Pons (tissue), 1 donor: ENCODE results near the gene DNAJC11.

Source experiments
- DNase-seq: peaks from one replicate; pipeline ENCODE4 v3.0.0-alpha.2; 2016; ENCODE audit warnings: low spot score

DNAJC11 gene

DNA sequence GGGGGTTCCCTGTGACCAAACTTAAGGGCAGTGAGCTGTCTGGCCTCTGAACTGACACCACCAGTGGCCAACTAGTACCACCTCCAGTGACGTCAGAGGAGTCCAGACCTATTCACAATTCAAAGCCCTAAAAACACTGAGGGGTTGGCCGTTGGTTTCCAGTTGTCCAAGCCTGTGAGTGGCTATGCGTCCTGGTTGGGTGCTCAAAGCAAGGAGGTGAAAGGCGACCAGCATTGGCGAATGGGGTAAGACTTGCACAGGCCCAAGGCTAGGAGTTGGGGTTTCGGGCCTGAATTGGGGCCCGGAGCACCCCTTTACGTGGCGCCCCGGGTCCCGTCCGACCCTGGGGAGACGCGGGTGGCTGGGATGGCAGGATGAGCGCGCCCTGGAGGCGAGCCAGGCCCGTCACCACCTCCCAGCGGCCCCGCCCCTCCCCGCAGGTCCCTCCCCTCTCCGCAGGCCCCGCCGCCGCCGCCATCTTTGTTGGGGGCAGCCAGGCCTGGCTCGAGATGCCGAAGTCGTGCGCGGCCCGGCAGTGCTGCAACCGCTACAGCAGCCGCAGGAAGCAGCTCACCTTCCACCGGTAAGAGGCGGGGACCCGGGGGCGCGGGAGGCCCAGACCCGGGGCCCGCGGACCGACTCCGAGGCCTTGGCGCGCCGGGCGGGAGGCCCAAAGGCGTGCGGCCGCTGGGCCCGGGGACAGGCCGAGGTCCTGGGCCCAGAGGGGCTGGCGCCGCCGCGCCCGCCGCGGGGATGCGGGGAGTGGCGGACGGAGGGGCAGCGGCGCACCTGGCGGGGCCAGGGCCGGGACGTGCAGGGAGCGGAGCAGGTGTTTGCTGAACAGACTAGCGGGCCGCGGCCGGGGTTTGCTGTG lies 76.7 kb downstream of the DNAJC11 start, which contains the start of gene THAP3:
Gene THAP3 (plus strand): TSS at position 159 of the 874 bp plus-strand sequence. CDS start 351 bp downstream, at position 510.
- peak; percentile 68 for DNase-seq

- DNase-seq = no peak
Observed at GRCh38 chr1:6623269-6623965, 78.2 kb downstream of the DNAJC11 start.

GRCh38 chr1:6622396-6623152 lies 79.0 kb downstream of the DNAJC11 start:
- DNase-seq = no peak

DNA sequence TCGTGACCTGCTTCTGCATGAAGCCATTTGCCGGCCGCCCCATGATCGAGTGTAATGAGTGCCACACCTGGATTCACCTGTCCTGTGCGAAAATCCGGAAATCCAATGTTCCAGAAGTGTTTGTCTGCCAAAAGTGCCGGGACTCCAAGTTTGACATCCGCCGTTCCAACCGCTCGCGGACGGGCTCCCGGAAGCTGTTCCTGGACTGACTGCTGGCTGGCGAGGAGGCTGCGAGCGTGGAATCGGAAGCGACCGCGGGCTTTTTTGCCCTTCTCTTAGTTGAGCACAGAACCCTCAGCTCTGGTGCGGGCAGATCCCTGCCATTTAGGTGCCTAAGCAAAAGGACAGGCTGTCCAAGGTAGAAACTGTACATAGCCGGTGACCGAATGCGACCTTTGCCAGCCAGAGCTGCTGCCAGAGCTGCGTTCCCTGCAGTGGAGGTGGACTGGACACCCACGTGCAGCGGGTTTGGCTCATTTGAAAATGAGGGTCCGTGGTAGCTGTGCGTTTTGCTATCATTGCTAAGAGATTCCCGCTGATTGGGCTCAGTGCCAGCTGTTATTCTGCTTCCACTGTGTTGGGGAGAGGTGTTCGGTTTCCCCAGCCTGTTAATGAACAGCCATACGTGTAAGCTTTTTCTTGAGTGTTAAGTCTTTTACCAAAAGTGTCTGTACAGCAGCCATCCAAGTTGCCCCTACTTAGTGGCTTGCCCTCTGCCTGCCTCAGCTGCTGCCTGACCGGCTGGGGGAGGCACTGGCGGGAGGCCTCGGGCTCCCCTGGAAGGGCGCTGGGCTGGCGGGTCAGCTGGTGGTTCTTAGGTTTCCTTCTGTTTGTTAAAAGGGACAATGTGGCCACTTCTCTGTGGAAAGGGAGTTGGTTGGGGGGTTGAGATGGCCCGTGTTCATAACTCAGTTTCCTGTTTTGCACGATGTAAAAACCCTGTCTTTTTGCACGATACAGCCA lies 79.9 kb downstream of the DNAJC11 start:
- no peak for DNase-seq

- no peak for DNase-seq
Observed at GRCh38 chr1:6619045-6619444, 82.6 kb downstream of the DNAJC11 start.

DNA sequence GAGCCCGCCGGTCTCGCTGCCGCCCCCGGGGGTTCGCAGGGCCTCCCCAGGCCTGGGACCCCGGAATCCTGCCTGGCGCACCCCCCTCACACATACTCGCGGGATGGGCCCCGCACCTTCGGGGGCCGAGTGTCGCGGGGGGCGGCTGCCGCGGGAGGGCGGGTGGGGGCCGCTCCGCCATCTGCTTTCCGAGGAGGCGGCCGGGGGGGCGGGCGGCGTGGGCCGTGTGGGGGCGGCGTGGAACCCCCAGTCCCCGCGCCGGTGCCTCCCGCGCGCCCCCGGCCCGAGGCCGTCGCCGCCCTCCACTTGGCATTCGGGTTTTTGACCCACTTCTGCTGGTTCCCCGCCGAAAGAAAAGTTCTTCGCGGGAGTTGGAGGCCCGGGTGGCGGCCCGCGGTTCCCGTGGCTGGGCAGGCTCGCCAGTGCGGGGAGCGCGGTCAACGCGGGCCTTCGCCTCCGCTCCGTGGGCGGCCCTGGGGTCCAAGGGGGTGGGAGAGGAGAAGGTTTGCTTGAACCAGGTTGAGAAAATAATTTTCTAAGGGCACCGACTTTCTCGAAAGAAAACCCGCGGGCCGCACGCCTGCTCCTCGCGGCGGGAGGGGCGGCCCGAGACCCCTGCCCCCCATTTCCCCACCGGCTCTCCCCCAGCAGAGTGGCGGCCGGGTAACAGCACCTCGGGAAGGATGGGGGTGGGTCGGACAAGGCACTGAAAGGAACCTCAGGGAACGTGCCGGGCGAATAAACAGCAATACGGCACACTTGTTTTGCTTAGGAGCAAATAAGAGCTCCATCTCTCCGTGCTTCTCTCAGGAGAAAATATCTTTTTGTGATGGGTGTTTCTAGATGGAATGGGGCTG lies 86.5 kb downstream of the DNAJC11 start:
- DNase-seq = no peak

GRCh38 chr1:6614019-6614928 lies 87.3 kb downstream of the DNAJC11 start:
- no peak for DNase-seq

GRCh38 chr1:6613361-6614018 lies 88.1 kb downstream of the DNAJC11 start, which contains the start of gene PHF13:
Gene PHF13 (plus strand): TSS chr1:6613731. CDS start chr1:6614067, 336 bp downstream.
- peak; percentile 98 for DNase-seq

DNA sequence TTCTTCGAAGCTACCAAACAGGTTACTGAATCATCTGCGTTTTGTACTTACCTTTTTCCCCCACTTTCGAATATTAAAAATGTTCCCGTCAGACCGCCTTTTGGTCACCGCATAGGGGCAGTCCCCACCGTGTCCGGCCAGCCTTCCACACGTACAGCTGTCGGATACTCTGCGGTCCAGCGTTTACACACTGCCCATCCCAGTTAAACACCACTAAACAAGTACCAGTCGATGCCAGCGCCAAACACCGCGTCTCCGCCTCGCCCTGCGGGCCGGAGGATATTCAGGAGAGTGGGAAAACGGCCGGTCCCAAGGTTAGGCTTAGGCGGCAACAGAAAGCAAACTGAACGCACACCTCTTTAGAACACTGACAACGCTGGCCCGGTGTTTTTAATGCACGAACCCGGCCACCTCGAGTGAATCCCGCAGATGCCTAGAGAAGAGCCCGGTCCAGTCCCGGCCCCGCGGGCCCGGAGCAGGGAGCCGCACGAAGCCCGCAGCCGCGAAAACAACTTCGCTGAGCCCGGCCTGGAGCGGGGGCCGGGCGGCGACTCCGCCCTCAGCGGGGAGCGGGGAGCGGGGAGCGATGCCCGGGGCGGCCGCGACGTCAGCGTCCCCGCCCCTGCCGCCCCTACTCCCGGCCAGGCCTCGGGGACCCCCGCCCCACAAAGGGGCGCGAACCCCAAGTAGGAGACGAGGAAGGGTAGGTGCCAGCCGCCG lies 88.8 kb downstream of the DNAJC11 start:
- peak; percentile 44 for DNase-seq

- DNase-seq = peak; percentile 57
Observed at GRCh38 chr1:6603915-6604558, 97.6 kb downstream of the DNAJC11 start.

DNA sequence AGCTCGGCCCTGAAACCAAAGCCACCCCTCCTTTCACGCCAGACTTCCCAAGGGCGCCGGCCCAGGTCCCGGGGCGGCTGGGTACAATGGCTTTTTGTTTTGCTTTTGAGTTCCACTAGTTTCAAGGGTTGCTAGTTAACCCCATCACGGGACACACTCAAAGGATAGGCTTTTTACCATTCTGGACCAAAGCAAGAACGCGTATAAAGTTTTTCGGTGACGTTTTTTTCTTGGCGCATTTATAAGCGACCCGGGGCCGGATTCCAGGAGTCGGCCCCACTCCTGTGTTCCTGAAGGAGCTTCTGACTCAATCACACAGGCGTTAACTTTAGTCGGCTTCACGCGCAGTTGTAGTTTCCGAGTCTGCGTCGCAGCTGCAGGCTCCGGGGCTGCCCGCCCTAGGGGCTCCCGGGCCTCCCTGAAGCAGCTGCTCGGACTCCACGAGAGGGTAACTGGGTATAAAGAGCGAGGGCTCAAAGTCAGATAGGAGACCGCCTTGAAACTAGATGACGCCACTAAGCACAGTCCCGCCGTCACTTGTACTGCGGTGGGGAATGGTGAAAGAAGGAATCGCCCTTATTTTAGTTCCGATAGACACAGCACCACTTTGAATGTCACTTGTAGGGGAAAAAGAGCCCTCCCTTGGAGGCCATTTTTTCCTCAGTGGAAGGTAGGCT lies 98.2 kb downstream of the DNAJC11 start:
- DNase-seq = peak; percentile 91

GRCh38 chr1:6602669-6603237 lies 98.9 kb downstream of the DNAJC11 start, which contains the start of gene KLHL21:
Gene KLHL21 (minus strand): TSS chr1:6602869. CDS start chr1:6602817, 52 bp downstream.
- peak; percentile 85 for DNase-seq

DNA sequence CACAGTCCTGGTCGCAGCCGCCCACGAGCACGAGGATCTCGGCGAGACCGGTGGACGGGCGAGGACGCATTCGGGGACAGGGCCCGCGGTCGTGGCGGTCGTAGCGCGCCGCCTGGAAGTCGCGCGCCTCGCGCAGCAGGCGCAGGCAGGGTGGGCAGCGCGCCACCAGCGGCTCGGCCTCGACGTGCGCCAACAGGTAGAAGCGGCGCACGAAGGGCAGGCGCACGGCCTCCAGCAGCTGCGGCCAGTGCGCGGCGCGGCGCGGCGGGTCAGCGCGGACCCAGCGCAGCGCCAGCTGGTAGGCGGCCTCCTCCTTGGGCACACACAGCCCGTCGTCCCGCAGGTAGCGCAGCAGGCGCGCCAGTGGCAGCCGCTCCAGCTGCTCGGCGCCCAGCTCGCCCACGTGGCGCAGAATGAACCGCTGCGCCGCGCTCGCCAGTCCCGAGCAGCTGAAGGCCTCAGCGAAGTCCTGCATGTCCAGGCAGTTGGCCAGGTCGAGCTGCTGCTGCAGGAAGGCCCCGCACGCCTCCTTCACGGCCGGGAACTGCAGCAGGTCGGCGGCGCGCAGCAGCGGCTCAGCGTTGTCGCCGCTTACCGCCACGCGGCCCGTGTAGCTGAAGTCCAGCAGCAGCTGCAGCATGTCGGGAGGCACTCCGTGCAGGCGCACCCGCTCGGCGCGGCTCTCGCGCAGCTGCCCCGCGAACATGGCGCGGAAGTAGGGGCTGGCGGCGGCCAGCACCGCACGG lies 99.5 kb downstream of the DNAJC11 start:
- DNase-seq = no peak

DNA sequence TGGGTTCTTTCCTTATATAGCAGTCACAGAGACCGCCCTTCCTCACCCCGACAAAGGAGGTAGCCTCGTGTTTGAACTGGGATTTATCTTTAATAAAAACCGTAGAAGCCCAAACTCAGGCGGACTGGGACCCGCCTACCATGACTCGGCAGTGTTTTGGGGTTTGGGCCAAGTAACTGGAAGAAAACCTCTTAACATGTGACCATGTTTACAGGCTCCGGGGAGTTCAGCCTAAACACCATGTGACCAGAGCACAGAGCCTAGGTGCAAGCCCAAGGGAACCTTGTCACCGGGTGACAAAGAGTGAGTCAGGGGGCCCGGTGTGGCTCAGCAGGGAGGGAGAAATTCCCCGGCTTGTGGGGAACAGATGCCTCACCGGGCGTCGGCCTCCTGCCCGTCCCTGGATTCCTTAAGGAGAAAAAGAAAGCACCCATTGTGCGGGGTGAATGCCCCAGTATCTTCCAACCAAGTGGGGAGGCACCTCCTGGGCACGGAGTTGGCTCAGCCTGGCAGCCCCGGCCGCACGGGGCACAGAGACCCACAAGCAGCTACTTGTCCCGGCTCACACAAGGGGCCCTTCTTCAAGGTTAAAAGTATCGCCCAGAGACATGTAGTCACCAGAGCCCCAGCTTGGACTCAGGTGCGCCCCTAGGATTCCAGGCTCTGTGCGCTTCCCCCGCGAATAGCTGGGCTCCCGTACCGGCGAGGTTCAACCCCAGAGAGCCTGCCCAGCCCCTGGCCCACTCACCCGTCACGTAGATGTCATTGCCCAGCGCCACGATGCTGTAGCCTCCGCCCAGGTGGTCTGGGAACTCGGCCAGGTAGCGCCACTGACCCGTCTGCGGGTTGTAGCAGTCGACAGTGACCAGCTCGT lies 100.3 kb downstream of the DNAJC11 start:
- peak; percentile 91 for DNase-seq
